Smooth muscle cell (in vitro differentiated cells): Measurements from ENCODE around the gene ISCU. TPM values are rescaled to one million over a fixed set of nuclear protein-coding genes. Genes with fewer than 3 reads are reported as not detected.

ENCODE experiments used
- DNase-seq: peaks from one replicate; lab custom pipeline; 2025; ENCODE audit not compliant: unreplicated experiment; lab: John Stamatoyannopoulos, UW
- H2AFZ ChIP-seq: fragments of 200-600 bp; sonication (generic); 2 replicates; pipeline ENCODE4 v1.6.0; 2016; ENCODE audit warnings: antibody characterized with exemption, low read depth, mild to moderate bottlenecking
- H3F3A ChIP-seq: fragments of 200-600 bp; sonication (generic); 2 replicates; pipeline ENCODE4 v1.6.0; 2017; ENCODE audit warnings: antibody characterized with exemption, low read depth
- H3K27ac ChIP-seq: fragments of 200-600 bp; sonication (generic); 2 replicates; pipeline ENCODE4 v1.5.1; 2016; ENCODE audit warnings: low read depth, mild to moderate bottlenecking
- H3K27me3 ChIP-seq: fragments of 200-600 bp; sonication (generic); 2 replicates; pipeline ENCODE4 v1.6.1; 2016; ENCODE audit warnings: low read depth, mild to moderate bottlenecking
- H3K36me3 ChIP-seq: fragments of 200-600 bp; sonication (generic); 2 replicates; pipeline ENCODE4 v1.5.1; 2016; ENCODE audit warnings: low read depth
- H3K4me1 ChIP-seq: fragments of 200-600 bp; sonication (generic); 2 replicates; pipeline ENCODE4 v1.5.1; 2016; ENCODE audit warnings: low read depth
- H3K4me2 ChIP-seq: fragments of 200-600 bp; sonication (generic); 2 replicates; pipeline ENCODE4 v1.6.0; 2016; ENCODE audit warnings: mild to moderate bottlenecking
- H3K4me3 ChIP-seq: fragments of 200-600 bp; sonication (generic); 2 replicates; pipeline ENCODE4 v1.5.1; 2016; ENCODE audit warnings: mild to moderate bottlenecking
- H3K79me2 ChIP-seq: fragments of 200-600 bp; sonication (generic); 2 replicates; pipeline ENCODE4 v1.6.0; 2016; ENCODE audit warnings: low read depth, mild to moderate bottlenecking
- H3K9ac ChIP-seq: fragments of 200-600 bp; sonication (generic); 2 replicates; pipeline ENCODE4 v1.6.0; 2016; ENCODE audit warnings: low read depth
- H3K9me3 ChIP-seq: fragments of 200-600 bp; sonication (generic); replicated peaks from 2 replicates; pipeline ENCODE4 v1.5.1; 2016; ENCODE audit warnings: low read depth
- H4K20me1 ChIP-seq: fragments of 200-600 bp; sonication (generic); 2 replicates; pipeline ENCODE4 v1.6.0; 2016; ENCODE audit warnings: low read depth
- CTCF ChIP-seq: fragments of 200-600 bp; sonication (generic); IDR thresholded peaks from 2 replicates; pipeline ENCODE4 v1.5.1; 2017; ENCODE audit warnings: borderline replicate concordance, mild to moderate bottlenecking, antibody characterized with exemption; ENCODE audit not compliant: insufficient read depth, poor library complexity, severe bottlenecking
- WGBS: methylation state at CpG from one replicate; pipeline ENCODE4 v1.1.7; 2016; ENCODE audit warnings: low lambda C conversion rate; 5-methylcytosine and 5-hydroxymethylcytosine counted together
- polyA plus RNA-seq: library from polyadenylated mRNA; unstranded; fragments of >200 nt; fragmentation: Nextera tagmentation; extraction: Ambion mirVana; gene quantifications from 2 replicates; pipeline ENCODE4 v1.2.1, GENCODE V29; 2016
- total RNA-seq: library from RNA; depleted of rRNA; stranded (reverse); fragments of >200 nt; gene quantifications from 2 replicates; pipeline ENCODE4 v1.2.3, GENCODE V29; 2014

Gene ISCU
- total and polyA plus RNA-seq, 2 experiments from 2014 or later = 138 to 140 TPM

GRCh38 chr12:108518101-108518715 lies 44.2 kb upstream of the ISCU start:
- no peak overlapping the region for H3K27ac ChIP-seq
- no peaks in the 10 kb centered on the region for H3F3A ChIP-seq
- H3K9ac ChIP-seq = no peak overlapping the region
- peaks cover 9% of the 10 kb centered on the region for H3K4me1 ChIP-seq
- peaks cover 11% of the 10 kb centered on the region for H3K36me3 ChIP-seq
- H2AFZ ChIP-seq = no peak overlapping the region
- no peaks in the 10 kb centered on the region for H3K27me3 ChIP-seq
- H3K4me2 ChIP-seq = no peak overlapping the region
- no peak for TF ChIP-seq CTCF
- no peak for DNase-seq
- peaks cover 4% of the 10 kb centered on the region for H4K20me1 ChIP-seq
- 96% methylated on average over 24 of the region's 24 CpGs for WGBS
- no peaks in the 10 kb centered on the region for H3K9me3 ChIP-seq
- no peaks in the 10 kb centered on the region for H3K79me2 ChIP-seq
- H3K4me3 ChIP-seq = no peak overlapping the region

GRCh38 chr12:108518716-108519496 lies 43.5 kb upstream of the ISCU start:
- no peak for TF ChIP-seq CTCF
- no peak for DNase-seq
- Histone ChIP-seq H3K4me1 (peaks cover 9% of the 10 kb centered on the region), H3K4me3 (no peak overlapping the region), H3K36me3 (peaks cover 11% of the 10 kb centered on the region), H3K9ac (no peak overlapping the region), H3K4me2 (no peak overlapping the region), H3K79me2 (no peaks in the 10 kb centered on the region), H3F3A (no peaks in the 10 kb centered on the region), H3K27me3 (no peaks in the 10 kb centered on the region), H4K20me1 (peaks cover 4% of the 10 kb centered on the region), H3K27ac (no peak overlapping the region), H2AFZ (no peak overlapping the region), H3K9me3 (no peaks in the 10 kb centered on the region)
- 97% methylated on average over 39 of the region's 39 CpGs for WGBS

- H3K27me3 ChIP-seq = no peaks in the 10 kb centered on the region
- no peak overlapping the region for H2AFZ ChIP-seq
- 86% methylated on average over 4 of the region's 4 CpGs for WGBS
- H3K27ac ChIP-seq = no peak overlapping the region
- no peaks in the 10 kb centered on the region for H3F3A ChIP-seq
- H4K20me1 ChIP-seq = peaks cover 4% of the 10 kb centered on the region
- peaks cover 9% of the 10 kb centered on the region for H3K4me1 ChIP-seq
- H3K9me3 ChIP-seq = no peaks in the 10 kb centered on the region
- H3K36me3 ChIP-seq = peaks cover 12% of the 10 kb centered on the region
- DNase-seq = no peak
- H3K4me3 ChIP-seq = no peak overlapping the region
- no peak for TF ChIP-seq CTCF
- no peak overlapping the region for H3K4me2 ChIP-seq
- no peak overlapping the region for H3K9ac ChIP-seq
- H3K79me2 ChIP-seq = no peaks in the 10 kb centered on the region
Observed at GRCh38 chr12:108519558-108519957, 42.8 kb upstream of the ISCU start.
